Esophagus (tissue), 2 donors: ENCODE data around the gene COX7A2L. TPM values are rescaled to one million over a fixed set of nuclear protein-coding genes. Genes with fewer than 3 reads are reported as not detected.

Source experiments
- H3K27ac ChIP-seq, 2 donors: one replicate each; pipeline ENCODE4 v1.5.1; 2013; ENCODE audit warnings: low read depth in 2 of 2, mild to moderate bottlenecking in 2 of 2, inconsistent platforms in 1 of 2, low read length in 1 of 2, moderate library complexity in 1 of 2
- H3K27me3 ChIP-seq, 2 donors: one replicate each; pipeline ENCODE4 v1.6.1; 2013; ENCODE audit warnings: low read length in 2 of 2, control low read depth in 1 of 2, mild to moderate bottlenecking in 1 of 2; ENCODE audit not compliant: insufficient read depth in 2 of 2, control insufficient read depth in 1 of 2
- H3K36me3 ChIP-seq, 2 donors: one replicate each; pipeline ENCODE4 v1.6.1; 2013; ENCODE audit warnings: low read length in 1 of 2; ENCODE audit not compliant: control insufficient read depth in 2 of 2, insufficient read depth in 2 of 2
- H3K4me1 ChIP-seq, 2 donors: one replicate each; pipeline ENCODE4 v1.6.1; 2013; ENCODE audit warnings: low read length in 1 of 2; ENCODE audit not compliant: control insufficient read depth in 2 of 2, insufficient read depth in 2 of 2
- H3K4me3 ChIP-seq, 2 donors: one replicate each; pipeline ENCODE4 v1.5.1; 2013; ENCODE audit warnings: low read length in 2 of 2, mild to moderate bottlenecking in 2 of 2, low read depth in 1 of 2, moderate library complexity in 1 of 2
- H3K9me3 ChIP-seq, 2 donors: one replicate each; pipeline ENCODE4 v1.6.1; 2013; ENCODE audit warnings: mild to moderate bottlenecking in 2 of 2, low read depth in 1 of 2, low read length in 1 of 2, moderate library complexity in 1 of 2; ENCODE audit not compliant: control insufficient read depth in 2 of 2, insufficient read depth in 1 of 2
- WGBS, 2 donors: extraction: QIAGEN DNeasy Blood & Tissue Kit; methylation state at CpG; one replicate each; pipeline ENCODE4 v1.1.7; 2013; 5-methylcytosine and 5-hydroxymethylcytosine counted together
- polyA plus RNA-seq, 2 donors: library from polyadenylated mRNA; stranded (reverse); fragments of 200-250 nt; gene quantifications; one replicate each; pipeline ENCODE4 v1.2.3, GENCODE V29; 2013
- donor health status: healthy with polysubstance abuse.
- donor health status: Bipolar disorder and iron deficiency.

The COX7A2L gene
- polyA plus RNA-seq, 2 donors = 30.1 to 60.2 TPM

GRCh38 chr2:42327125-42327524 is 33.9 kb downstream of the COX7A2L start:
- H3K27ac ChIP-seq = no peak overlapping the region
- H3K9me3 ChIP-seq = no peaks in the 10 kb centered on the region
- H3K4me3 ChIP-seq = no peak overlapping the region
- 44 to 58% methylated on average over 4 of the region's 4 CpGs for WGBS, 2 donors
- no peaks in the 10 kb centered on the region for H3K27me3 ChIP-seq
- peaks cover 6 to 10% of the 10 kb centered on the region in 2 donors for H3K36me3 ChIP-seq
- no peaks in the 10 kb centered on the region for H3K4me1 ChIP-seq

DNA sequence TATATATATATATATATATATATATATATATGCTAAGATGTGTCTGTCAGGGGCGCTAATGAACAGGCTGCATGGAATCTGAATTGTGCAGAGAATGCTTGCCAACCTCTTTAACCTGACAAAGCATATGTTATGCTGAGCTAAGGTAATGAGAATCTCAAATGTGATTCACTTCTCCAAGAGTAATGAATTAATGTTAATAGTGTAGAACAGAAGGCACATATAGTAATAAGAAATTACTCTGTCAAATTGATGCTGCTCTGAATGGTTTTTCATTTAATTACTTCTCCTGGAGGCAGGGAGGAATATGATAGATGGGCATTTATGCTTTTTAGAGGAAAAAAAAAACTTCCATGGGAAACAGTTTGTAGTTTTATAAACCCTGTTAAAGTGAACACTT is 35.4 kb downstream of the COX7A2L start:
- Histone ChIP-seq H3K4me1 (no peaks in the 10 kb centered on the region), H3K36me3 (peaks cover 6 to 7% of the 10 kb centered on the region in 2 donors), H3K9me3 (no peaks in the 10 kb centered on the region), H3K4me3 (no peak overlapping the region), H3K27ac (no peak overlapping the region), H3K27me3 (no peaks in the 10 kb centered on the region)
- WGBS, 2 donors = 76 to 96% methylated on average over 1 of the region's 1 CpG

DNA sequence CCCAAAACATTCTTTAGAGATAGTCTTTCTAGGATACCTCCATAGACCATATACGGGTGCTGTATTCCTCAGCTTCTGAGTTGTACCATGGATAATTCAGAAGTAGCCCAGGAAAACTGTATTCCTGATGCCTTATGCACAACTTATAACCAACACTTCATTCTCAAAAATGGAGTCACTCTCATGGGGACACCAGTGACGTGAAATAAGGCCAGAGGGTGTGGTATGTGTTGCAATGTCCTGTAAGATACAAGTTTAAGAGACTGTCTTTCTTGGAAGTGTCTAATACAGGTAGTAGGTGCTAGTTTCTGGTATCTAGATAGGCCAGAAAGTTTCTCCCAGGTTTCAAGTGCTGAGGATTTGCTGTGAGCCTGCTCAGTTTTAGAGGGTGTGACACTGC is 36.1 kb downstream of the COX7A2L start:
- Histone ChIP-seq H3K9me3 (no peaks in the 10 kb centered on the region), H3K27me3 (no peaks in the 10 kb centered on the region), H3K4me3 (no peak overlapping the region), H3K27ac (no peak overlapping the region), H3K36me3 (peaks cover 4 to 5% of the 10 kb centered on the region in 2 donors), H3K4me1 (no peaks in the 10 kb centered on the region)
- WGBS, 2 donors = 83 to 89% methylated on average over 2 of the region's 2 CpGs

- no peaks in the 10 kb centered on the region for H3K36me3 ChIP-seq
- no peaks in the 10 kb centered on the region for H3K9me3 ChIP-seq
- no peak overlapping the region for H3K27ac ChIP-seq
- 96 to 100% methylated on average over 4 of the region's 4 CpGs for WGBS, 2 donors
- no peaks in the 10 kb centered on the region for H3K4me1 ChIP-seq
- H3K27me3 ChIP-seq = no peaks in the 10 kb centered on the region
- no peak overlapping the region for H3K4me3 ChIP-seq
Measured at GRCh38 chr2:42324244-42324643, 36.8 kb downstream of the COX7A2L start.

DNA sequence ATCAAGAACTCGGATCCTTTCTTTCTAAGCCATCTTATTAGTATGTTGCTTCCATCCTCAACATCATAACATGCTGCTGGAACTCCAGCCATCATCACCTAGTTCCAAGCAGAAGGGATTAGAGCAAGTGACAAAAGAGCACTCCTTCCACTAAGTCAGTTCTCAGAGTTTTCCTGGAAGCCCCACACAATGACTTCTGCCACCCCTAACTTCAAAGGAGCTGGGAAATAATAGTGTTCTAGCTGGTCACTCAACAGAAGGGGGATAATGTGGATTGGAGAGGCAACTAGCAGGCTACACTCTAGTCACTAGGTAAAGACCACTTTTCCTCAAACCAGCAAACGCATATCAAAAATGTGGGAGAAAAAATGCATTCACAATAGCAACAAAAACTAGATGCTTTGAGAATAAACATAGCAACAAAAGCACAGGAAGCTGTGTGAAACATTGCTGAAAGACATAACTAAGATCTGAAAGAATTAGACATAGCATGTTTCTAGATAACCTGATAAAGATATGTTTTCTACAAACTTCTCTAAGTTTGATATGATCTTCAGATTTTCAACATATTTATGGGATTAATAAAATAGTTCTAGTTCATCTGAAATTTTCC is 39.5 kb downstream of the COX7A2L start:
- 79 to 89% methylated on average over 2 of the region's 2 CpGs for WGBS, 2 donors
- no peaks in the 10 kb centered on the region for H3K36me3 ChIP-seq
- no peak overlapping the region for H3K4me3 ChIP-seq
- no peaks in the 10 kb centered on the region for H3K27me3 ChIP-seq
- no peak overlapping the region for H3K27ac ChIP-seq
- no peaks in the 10 kb centered on the region for H3K9me3 ChIP-seq
- H3K4me1 ChIP-seq = no peaks in the 10 kb centered on the region

GRCh38 chr2:42319265-42319664 is 41.8 kb downstream of the COX7A2L start:
- no peaks in the 10 kb centered on the region for H3K27me3 ChIP-seq
- no peak overlapping the region for H3K27ac ChIP-seq
- no peaks in the 10 kb centered on the region for H3K4me1 ChIP-seq
- no peaks in the 10 kb centered on the region for H3K36me3 ChIP-seq
- H3K9me3 ChIP-seq = no peaks in the 10 kb centered on the region
- H3K4me3 ChIP-seq = no peak overlapping the region
- WGBS, 2 donors = 95 to 97% methylated on average over 5 of the region's 5 CpGs

DNA sequence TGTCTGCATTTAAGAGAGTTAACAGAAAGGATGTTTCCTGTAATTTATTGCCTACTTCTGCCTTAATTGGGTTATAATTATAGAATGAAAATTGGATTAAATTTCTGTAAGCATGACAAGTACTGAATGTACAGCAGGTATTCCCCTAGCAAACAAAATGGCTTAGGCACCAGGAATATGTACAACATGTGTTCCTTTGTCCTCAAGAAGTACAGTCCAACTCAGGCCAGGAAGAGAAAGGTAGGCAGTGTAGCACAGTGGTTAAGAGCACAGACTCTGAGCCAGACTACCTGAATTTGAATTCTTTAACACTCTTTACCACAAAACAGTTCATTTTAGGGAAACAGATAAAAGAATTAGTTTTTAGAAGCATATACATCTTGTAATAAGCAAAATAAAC is 43.1 kb downstream of the COX7A2L start:
- H3K36me3 ChIP-seq = no peaks in the 10 kb centered on the region

DNA sequence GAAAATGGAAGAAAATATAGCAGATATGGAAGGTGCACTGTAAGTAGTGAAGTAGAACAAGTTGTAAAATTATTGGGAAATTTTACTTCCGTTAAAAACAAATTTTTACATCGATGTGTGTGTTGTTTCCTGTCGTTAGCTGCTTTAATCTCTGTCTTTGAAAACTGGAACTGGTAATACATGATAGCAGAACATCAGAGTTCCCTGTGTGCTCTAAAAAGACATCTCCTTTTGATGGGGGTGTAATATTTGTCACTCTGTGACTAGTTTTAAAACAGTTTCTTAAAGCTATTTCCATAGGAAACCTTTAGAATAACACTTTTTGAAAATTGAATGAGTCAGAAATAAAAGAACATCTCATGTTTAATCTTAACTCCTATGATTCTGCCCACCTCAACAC is 43.5 kb downstream of the COX7A2L start:
- Histone ChIP-seq H3K36me3 (no peaks in the 10 kb centered on the region), H3K27me3 (no peaks in the 10 kb centered on the region), H3K4me1 (no peaks in the 10 kb centered on the region), H3K9me3 (no peaks in the 10 kb centered on the region), H3K27ac (no peak overlapping the region), H3K4me3 (no peak overlapping the region)
- WGBS, 2 donors = 89 to 90% methylated on average over 3 of the region's 3 CpGs

More for the DNA sequence above, 43.1 kb downstream of the COX7A2L start:
- Histone ChIP-seq H3K27me3 (no peaks in the 10 kb centered on the region), H3K9me3 (no peaks in the 10 kb centered on the region), H3K4me1 (no peaks in the 10 kb centered on the region), H3K27ac (no peak overlapping the region), H3K4me3 (no peak overlapping the region)

- Histone ChIP-seq H3K27ac (no peak overlapping the region), H3K4me3 (no peak overlapping the region), H3K9me3 (no peaks in the 10 kb centered on the region), H3K36me3 (no peaks in the 10 kb centered on the region), H3K27me3 (no peaks in the 10 kb centered on the region), H3K4me1 (no peaks in the 10 kb centered on the region)
- 64 to 77% methylated on average over 3 of the region's 3 CpGs for WGBS, 2 donors
Measured at GRCh38 chr2:42316910-42317309, 44.1 kb downstream of the COX7A2L start.

DNA sequence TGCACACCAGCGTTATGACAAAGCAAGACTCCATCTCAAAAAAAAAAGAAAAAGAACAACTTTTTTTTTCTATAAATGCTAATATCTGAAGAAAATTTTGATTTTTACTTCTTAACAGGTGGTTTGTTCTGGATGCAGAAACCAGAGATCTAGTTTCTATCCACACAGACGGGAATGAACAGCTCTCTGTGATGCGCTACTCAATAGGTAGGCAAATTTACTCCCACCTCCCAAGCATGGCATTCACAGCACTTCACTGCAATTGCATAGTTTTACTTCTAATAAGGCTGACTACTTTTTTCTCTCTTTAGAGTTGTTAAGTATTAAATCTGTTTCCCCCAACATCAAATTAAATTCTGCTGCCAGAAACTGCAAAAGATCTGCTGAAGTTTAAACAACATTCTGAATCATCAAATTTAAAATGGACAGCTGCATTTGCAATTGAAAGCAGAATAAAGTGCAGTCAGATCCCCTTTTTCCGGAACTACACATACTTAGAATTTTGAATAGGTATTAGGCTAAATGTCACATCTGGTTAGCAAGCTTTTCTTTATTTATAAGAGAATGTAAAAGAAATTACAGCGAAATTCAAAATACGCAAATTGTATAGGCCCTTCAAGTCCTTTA is 45.1 kb downstream of the COX7A2L start:
- H3K36me3 ChIP-seq = no peaks in the 10 kb centered on the region
- no peaks in the 10 kb centered on the region for H3K4me1 ChIP-seq
- 94 to 96% methylated on average over 6 of the region's 6 CpGs for WGBS, 2 donors
- no peak overlapping the region for H3K27ac ChIP-seq
- no peak overlapping the region for H3K4me3 ChIP-seq
- H3K9me3 ChIP-seq = no peaks in the 10 kb centered on the region
- no peaks in the 10 kb centered on the region for H3K27me3 ChIP-seq
